ENCODE data around the gene VPS9D1.

VPS9D1 gene

DNA sequence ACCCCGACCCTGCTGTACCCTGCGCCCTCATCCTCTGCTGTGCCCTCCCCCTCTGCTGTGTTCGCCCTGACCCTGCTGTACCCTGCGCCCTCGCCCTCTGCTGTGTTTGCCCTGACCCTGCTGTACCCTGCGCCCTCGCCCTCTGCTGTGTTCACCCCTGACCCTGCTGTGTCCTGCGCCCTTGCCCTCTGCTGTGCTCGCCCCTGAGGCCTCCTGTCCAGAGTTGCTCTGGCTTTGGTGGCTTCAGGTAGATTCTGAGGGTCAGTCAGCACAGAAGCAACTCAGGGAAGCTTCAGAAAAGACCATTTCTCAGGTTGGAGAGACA lies 12.2 kb upstream of the VPS9D1 start:
- DNase-seq (ENCODE audit: insufficient read length, low spot score): no peak
- no peak for FAIRE-seq

DNA sequence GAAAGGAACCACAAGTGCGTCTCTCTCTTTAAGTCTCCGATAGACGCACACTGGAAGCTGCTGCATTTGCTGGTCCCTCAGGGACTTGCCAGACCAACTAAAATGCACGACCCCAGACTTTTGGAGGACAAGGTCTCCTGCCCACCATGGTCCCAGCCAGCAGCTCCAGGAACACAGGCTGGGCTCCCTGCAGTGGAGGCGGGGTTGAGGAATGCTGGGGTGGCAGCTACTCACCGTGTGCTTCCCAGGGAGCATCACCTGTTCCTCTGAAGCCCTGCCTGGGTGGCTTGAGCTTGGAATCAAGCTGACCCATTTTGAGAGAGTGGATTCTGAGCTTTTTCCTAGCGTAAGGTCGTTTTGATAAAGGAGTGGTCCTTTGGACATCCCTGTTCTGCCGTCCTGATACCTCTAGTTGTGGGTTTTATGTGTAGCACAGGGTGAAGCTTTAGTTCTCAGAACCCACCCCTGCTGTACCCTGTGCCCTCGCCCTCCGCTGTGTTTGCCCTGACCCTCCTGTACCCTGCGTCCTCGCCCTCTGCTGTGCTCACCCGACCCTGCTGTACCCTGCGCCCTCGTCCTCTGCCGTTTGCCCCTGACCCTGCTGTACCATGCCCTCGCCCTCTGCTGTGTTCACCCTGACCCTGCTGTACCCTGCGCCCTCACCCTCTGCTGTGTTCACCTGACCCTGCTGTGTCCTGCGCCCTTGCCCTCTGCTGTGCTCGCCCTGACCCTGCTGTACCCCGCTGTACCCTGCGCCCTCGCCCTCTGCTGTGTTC lies 11.6 kb upstream of the VPS9D1 start:
- no peak for DNase-seq (ENCODE audit: insufficient read length, low spot score)
- peak; percentile 4 for FAIRE-seq

DNA sequence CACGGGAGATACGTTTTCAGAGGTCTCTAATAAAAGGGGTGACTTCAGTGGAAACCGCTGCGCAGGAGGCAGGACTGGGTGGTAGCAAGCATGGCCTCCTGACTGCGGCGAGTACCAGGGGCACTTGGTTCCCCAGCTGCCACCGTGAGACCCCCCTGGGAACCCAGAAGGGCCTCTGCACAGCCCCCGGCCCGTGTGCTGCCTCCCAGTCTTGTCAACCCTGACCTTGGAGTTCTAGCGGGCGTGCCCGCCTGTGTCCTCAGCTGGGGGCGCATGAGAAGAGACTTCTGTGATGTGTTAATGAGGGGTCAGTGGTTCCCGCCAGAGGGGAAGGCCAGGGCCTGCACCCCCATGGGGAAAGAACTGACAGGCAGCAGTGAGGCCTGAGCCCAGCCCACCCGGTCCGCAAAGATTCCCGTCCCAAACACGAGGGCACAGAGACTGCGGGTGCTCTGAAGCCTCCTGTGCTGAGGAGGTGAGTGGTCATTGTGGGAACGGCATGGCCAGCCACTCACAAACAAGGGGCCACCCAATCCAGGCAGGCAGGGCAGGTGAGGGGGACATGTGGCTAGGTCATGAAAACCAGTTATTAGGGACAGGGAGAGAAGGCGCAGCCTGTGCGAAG lies 10.0 kb upstream of the VPS9D1 start:
- DNase-seq (ENCODE audit: insufficient read length, low spot score) (no peak), FAIRE-seq (no peak)

DNA sequence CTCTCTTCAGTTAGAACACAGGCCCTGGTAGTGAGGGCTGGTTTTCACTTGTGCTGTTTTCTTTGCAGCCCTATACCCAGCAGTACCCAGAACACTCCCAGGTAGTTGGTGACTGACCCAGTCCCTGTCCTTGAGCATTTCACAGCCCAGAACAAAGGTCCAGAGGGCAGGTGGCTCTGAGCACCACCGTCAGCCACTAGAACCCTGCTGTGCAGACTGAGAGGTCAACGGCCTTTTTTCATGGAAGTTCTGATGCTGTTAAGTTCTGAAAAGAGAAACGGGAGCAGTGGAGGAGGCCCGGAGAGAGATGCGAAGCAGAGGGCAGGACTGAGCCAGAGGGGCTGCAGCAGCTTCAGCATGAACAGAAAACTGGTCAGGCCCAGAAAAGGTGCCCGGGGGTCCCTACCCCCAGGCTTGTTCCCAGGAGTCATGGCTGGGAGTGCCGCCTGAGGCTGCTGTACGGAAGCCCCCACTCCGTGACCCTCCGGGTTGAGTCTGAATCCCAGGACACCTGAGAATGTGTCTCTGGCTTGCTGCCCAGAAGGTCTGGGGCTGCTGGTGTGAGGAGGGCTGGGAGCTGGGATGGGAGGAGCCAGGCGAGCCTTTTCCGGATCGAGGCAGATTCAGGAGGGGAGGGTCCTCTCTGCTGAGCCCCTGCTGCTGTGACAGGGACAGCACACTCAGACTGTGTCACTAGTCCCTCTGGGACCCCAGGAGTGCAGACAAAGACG lies 9.3 kb upstream of the VPS9D1 start:
- DNase-seq (ENCODE audit: insufficient read length, low spot score): no peak
- FAIRE-seq: no peak

DNA sequence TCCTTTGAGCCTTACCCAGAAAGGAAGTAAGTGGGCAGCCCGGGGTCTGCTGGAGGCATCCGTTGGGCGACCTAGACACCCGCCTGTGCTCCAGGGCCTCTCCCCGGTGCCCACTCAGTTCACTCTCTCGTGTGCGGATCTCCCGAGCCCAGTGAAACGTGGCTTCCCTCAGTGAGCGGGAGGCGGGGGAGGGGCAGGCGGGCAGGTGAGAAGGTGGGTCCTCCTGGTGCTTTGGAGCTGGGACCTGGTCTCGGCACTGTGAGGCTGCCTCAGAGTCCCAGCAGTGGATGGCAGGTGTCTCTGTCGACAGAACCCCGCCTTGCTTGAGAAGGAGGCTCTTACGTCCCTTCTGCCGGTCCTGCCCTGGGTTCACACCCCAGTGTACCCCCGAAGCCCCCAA lies 8.6 kb upstream of the VPS9D1 start:
- DNase-seq (ENCODE audit: insufficient read length, low spot score) (no peak), FAIRE-seq (no peak)

DNA sequence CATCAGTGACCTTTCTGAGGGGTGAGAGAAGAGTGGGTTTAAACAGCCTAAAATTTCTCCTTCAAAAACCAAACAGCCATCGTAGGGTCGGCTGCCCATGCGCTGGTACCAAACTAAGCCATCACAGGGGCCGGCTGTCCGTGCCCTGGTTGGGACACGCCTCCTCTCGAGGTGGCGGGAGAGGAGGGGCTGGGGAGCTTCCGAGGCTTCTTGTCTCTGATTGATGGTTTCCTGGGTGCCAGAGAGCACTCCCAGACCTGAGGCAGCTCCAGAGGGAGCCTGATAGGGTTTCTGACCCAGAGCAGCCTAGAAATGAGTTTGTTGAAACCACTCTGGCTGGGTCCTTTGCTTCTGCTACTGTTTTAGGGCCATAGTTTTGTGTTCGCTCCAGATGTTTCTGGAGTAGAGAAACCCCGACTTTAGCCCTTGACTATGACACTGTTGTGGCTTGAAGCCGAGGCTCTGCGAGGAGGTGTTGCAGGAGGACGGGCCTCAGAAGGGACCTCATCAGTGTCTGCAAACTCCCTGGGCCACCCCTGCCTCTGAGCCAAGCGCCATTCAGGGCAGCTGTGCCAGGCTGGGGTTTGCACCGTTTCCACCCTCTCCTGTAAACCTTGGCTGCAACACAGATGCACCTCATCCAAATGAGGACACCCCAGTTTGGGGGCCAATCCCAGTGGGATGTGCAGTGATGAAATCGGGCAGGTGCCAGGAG lies 6.9 kb upstream of the VPS9D1 start:
- no peak for FAIRE-seq

DNA sequence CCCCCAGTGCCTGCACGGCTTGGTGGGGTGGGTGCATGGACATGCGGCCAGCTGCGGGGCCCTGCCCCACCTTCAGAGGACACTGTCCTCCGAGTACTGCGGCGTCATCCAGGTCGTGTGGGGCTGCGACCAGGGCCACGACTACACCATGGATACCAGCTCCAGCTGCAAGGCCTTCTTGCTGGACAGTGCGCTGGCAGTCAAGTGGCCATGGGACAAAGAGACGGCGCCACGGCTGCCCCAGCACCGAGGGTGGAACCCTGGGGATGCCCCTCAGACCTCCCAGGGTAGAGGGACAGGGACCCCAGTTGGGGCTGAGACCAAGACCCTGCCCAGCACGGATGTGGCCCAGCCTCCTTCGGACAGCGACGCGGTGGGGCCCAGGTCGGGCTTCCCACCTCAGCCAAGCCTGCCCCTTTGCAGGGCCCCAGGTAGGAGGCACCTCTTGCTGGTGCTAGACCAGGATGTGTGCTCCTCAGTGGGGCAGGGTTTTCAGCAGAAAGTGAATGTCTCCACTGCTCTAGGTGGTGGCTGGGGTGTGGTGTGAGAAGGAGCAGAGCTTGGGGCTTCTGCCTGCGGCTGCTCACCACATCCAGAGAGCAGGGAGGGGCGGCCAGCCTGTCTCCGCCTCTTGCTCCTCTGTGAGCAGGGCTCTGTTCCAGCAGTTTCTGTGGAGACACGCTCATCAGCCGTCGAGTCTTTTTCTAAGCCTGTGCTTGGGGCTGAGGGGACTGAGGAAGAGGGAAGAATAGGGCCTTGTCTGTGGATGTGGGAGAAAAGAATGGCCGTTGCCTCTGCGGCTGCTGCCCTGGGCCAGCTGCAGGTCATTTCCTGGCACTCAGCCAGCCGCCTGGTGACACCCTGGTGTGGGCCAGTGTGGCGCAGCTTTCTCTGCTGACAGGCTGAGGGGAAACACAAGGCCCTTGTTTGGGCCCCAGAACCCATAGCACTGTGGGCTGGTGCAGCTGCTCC lies 2.9 kb upstream of the VPS9D1 start:
- FAIRE-seq (no peak), DNase-seq (ENCODE audit: insufficient read length, low spot score) (no peak)

More for the DNA sequence above, 6.9 kb upstream of the VPS9D1 start:
- DNase-seq (ENCODE audit: insufficient read length, low spot score): no peak

DNA sequence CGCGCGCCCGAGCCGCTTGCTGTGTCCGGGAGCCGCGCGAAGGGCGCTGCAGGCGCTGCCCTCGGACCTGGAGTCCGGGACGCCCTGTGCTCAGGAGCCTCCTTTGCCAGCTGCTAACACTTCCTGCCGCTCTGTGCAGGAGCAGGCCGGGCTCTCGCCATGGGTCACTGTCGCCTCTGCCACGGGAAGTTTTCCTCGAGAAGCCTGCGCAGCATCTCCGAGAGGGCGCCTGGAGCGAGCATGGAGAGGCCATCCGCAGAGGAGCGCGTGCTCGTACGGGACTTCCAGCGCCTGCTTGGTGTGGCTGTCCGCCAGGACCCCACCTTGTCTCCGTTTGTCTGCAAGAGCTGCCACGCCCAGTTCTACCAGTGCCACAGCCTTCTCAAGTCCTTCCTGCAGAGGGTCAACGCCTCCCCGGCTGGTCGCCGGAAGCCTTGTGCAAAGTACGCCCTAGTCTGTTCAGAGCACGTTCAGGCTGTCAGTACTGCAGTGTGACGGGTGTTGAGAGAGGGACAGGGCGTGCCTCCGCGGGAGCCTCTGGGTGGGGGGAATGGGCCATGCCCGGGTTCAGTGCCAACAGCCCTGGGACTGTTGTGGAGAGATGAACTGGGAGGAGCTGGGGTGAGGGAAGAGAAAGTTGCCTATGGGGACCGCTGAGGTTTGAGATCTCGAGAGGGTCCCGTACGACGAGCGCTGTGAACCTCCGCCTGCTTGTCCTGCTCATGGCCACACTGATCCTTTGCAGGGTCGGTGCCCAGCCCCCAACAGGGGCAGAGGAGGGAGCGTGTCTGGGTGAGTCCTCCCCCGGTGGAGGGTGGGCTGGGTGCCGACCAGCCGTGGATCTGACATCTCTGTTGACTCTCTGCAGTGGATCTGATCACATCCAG lies 1.9 kb upstream of the VPS9D1 start:
- FAIRE-seq: no peak
- DNase-seq (ENCODE audit: insufficient read length, low spot score): no peak

DNA sequence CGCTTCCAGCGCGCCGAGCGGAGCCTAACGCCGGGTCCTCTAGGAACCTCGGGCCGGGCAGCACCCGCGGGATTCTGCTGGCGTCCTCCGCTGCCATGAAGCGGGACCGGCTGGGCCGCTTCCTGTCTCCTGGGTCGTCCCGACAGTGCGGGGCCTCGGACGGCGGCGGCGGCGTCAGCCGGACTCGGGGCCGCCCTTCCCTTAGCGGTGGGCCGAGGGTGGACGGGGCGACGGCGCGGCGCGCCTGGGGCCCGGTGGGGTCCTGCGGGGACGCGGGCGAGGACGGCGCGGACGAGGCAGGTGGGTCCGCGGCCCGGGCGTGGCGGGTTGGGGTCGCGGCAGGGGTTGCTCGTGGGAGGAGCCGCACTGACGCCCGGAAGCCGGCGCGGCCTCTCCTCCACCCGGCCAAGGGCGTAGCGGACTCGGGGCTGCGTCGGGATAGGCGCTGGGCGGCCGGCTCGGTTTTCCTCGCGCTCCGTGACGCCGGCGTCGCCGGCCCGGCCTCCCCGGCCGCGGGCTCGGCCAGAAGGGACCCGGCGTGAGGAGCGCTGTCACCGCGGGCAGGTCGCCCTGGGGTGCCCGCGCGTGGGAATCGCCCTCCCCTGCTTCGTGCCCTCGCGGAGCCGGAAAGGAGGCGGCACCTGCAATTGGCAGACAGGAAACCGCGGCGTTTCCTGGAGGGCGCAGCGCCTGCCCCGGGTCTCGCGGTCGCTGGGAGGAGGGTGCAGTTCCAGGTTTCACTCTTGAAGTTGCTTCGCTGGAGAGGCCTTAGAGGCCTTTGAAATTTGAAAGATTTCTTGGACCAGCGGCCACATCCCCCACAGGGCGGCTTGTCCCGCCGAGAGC lies 1.1 kb upstream of the VPS9D1 start:
- DNase-seq (ENCODE audit: insufficient read length, low spot score) (peak; percentile 54), FAIRE-seq (no peak)

DNA sequence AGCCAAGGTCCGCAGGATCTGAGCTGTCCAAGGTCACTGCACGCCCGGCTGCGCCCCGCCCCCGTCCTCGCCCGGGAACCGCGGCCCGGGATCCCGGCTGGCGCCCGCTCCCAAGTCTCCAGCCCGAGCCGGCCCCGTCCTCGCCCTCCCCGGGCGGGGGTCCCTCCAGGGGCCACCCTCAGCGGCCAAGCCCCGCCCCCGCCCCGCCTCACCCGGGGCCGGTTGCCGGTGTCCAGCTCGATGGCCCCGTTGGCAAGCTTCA lies 216 bp downstream of the VPS9D1 start:
- no peak for FAIRE-seq

DNA sequence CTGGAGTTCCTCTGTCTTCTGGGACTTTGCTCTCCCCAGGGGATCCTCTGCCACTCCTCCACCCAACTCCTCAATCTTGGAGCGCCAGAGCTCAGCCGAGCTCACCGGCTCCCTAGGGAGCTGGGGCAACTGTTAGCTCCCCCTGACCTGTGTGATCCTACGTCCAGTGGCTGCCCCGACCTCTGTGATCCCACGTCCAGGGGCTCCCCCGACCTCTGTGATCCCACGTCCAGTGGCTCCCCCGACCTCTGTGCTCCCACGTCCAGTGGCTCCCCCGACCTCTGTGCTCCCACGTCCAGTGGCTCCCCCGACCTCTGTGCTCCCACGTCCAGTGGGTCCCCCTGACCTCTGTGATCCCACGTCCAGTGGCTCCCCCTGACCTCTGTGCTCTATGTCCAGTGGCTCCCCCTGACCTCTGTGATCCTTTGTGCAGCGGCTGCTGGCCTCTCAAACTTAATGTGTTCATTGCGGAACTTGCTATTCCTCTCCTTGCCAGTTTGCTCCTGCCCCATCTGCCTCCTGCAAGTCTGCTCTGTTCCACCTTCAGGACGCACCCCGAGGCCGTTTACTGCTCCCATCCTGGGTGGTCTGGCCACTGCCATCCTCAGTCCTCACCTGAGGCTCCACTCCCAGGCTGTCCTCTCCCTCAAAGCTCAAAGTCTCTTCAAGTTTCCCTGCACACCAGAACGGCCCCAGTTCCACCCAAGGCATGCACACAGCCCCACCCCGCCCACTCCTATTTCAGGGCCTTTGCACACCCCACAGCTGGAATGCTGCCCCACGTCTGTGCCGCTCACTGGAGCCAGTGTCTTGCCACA lies 2.8 kb downstream of the VPS9D1 start:
- no peak for FAIRE-seq
- DNase-seq (ENCODE audit: insufficient read length, low spot score): no peak

More for the DNA sequence above, 216 bp downstream of the VPS9D1 start:
- DNase-seq (ENCODE audit: insufficient read length, low spot score): peak; percentile 25

DNA sequence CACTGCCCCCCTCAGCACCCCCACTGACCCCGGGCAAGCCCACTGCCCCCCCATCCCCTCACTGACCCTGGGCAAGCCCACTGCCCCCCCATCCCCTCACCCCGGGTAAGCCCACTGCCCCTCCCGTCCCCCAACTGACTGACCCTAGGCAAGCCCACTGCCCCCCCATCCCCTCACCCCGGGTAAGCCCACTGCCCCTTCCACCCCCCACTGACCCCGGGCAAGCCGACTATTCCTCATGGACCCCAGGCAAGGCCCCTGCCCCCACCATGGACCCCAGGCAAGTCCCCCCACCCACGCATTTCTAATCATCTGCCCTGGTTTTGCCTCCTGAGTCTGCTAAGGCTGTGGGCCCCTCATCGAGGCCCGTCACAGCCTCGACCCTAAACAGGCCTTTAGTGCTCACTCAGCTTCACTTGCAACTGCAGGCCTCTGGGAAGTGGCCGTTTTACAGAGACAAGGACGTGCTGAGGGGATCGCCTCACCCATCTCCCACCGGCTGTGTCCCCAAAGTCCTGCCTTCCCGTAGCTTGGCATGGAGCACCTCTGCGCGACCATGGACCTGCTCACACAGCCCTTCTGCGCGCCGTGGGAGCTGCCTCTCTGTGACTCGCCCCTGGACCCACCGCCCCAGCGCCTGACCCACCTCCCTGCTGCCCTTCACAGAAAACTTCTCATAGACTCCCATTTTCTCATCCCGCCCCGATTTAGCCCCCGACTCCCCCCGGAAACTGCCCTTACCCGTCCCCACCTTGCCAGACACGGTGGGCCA lies 3.6 kb downstream of the VPS9D1 start:
- no peak for FAIRE-seq

DNA sequence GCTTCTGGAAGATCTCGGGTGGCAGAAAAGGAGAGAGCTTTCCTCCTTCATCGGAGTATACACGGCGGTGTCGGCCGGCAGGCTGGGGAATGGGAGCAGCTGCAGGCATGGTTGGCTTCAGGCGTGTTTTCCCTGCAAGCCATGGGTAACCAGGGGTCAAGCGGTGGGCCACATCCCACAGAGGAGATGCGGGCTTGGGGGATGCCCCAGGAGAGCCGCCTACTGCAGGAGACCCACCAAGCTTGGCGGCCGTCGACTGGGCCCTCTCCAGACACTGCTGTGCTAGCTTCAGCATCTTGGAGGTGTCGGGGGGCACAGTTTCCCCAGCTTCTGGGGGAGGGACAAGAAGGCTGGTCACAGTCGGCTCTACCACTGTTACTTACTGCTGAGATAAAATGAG lies 4.2 kb downstream of the VPS9D1 start:
- DNase-seq (ENCODE audit: insufficient read length, low spot score): no peak
- FAIRE-seq: no peak

More for the DNA sequence above, 3.6 kb downstream of the VPS9D1 start:
- DNase-seq (ENCODE audit: insufficient read length, low spot score): no peak

DNA sequence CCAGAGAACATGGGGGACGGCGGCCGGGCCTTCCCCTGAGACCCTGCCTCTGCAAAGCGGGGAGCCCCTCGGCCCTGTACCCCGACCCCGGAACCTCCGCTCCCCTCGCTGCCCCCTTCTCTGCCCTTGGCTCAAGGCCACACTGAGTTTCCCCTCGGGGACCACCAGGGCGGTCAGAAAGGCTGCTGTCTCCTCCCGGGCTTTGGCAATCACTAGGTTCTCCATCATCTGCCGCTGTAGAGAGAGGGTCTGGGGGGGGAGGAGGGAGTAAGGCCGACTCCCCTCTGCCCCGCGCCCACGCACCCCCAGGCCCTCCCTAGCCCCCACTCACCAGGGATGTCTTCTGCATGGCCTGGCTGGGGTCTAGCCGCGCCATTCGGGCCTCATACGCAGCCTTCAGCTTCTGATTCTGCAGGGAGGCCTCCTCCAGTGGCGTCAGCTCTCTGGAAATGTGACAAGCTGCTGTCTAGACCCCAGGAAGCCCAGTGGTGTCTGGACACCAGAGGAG lies 8.4 kb downstream of the VPS9D1 start:
- no peak for FAIRE-seq
- no peak for DNase-seq (ENCODE audit: insufficient read length, low spot score)

DNA sequence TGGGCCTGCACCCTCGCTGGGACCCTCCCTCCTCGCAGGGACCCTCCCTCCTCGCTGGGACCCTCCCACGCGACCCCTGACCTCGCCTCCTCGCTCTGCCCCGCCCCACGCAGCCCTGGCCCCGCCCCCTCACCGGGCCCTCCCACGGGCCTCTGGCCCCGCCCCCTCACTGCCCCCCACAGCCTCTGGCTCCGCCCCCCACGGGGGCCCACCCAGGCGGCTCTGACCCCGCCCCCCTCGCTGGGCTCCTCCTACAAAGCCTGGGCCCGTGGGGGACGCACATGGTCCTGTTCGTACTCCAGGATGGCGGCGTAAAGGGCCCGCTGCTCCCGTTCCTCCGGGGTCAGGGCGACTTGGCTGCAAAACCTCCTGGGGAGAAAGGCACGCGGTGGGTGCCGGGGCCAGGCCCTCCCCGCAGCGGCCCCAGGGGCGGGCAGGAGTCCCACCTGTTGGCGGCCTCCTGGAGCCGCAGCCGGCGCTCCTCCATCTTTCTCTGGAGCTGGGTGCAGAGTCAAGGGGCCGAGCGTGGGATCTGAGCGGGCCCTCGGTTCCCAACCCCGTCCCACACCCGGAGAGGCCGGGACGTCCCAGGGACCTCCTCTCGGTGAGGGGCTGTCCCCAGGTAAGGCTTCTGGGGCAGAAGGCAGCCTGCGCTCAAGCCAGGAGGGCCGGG lies 9.0 kb downstream of the VPS9D1 start:
- FAIRE-seq (no peak), DNase-seq (ENCODE audit: insufficient read length, low spot score) (peak; percentile 51)

Measured in HTR-8/SVneo (cell line).